ENCODE data around the gene TMEM175. TPM values are rescaled to one million over a fixed set of nuclear protein-coding genes. Genes with fewer than 3 reads are reported as not detected.

Gene TMEM175
- total RNA-seq, 1 experiment from 2014 or later = 15.0 TPM

Other genes starting within 250 kb of the TMEM175 start
- gene SLC49A3, start 243.3 kb upstream of the TMEM175 start, total RNA-seq (2014; rRNA removed; shearing (Covaris generic); ENCODE audit: low replicate concordance) = 0.49 TPM in 1 of 2 replicates, not detected in the other
- 9.9 and 25.5 TPM in 2 replicates for gene PCGF3, start 226.6 kb upstream of the TMEM175 start, total RNA-seq (2014; rRNA removed; shearing (Covaris generic); ENCODE audit: low replicate concordance)
- gene CPLX1, start 106.3 kb upstream of the TMEM175 start, total RNA-seq (2014; rRNA removed; shearing (Covaris generic); ENCODE audit: low replicate concordance) = not detected in 2 replicates
- gene GAK, start 144 bp upstream of the TMEM175 start, total RNA-seq (2014; rRNA removed; shearing (Covaris generic); ENCODE audit: low replicate concordance) = 57.1 and 67.9 TPM in 2 replicates
- gene DGKQ, start 41.1 kb downstream of the TMEM175 start, total RNA-seq (2014; rRNA removed; shearing (Covaris generic); ENCODE audit: low replicate concordance) = 6.7 and 7.4 TPM in 2 replicates
- gene IDUA, start 54.6 kb downstream of the TMEM175 start, total RNA-seq (2014; rRNA removed; shearing (Covaris generic); ENCODE audit: low replicate concordance) = 3.4 and 13.5 TPM in 2 replicates
- not detected in 2 replicates for gene SLC26A1, start 60.9 kb downstream of the TMEM175 start, total RNA-seq (2014; rRNA removed; shearing (Covaris generic); ENCODE audit: low replicate concordance)
- 41.7 and 59.5 TPM in 2 replicates for gene FGFRL1, start 79.2 kb downstream of the TMEM175 start, total RNA-seq (2014; rRNA removed; shearing (Covaris generic); ENCODE audit: low replicate concordance)
- gene RNF212, start 181.1 kb downstream of the TMEM175 start, total RNA-seq (2014; rRNA removed; shearing (Covaris generic); ENCODE audit: low replicate concordance) = not detected in 2 replicates
- gene SPON2, start 240.1 kb downstream of the TMEM175 start, total RNA-seq (2014; rRNA removed; shearing (Covaris generic); ENCODE audit: low replicate concordance) = 26.0 and 43.1 TPM in 2 replicates

Measured in MG63 (cell line).